GM21619 (cell line): ENCODE data around the gene FKRP.
"Not testable (repeated sequence)": the region's sequence is repeated elsewhere in the genome, so short reads cannot be mapped to it uniquely, and the experiment has no call there.

ENCODE experiments used
- ATAC-seq: cut with Tn5 transposase; IDR thresholded peaks from one replicate; pipeline ENCODE4 v1.9.1; 2021; ENCODE audit not compliant: unreplicated experiment

The FKRP gene

GRCh38 chr19:46756544-46756888, 10.7 kb downstream of the FKRP start:
- ATAC-seq = no peak

GRCh38 chr19:46759206-46759605, 13.3 kb downstream of the FKRP start:
- ATAC-seq = no peak

GRCh38 chr19:46759817-46760333, 14.0 kb downstream of the FKRP start:
- no peak for ATAC-seq

- no peak for ATAC-seq
Measured at GRCh38 chr19:46760363-46760762, 14.5 kb downstream of the FKRP start.

- ATAC-seq = not testable (repeated sequence)
Measured at GRCh38 chr19:46760897-46761296, 15.0 kb downstream of the FKRP start.

GRCh38 chr19:46761418-46761831, 15.6 kb downstream of the FKRP start:
- no peak for ATAC-seq

- no peak for ATAC-seq
Measured at GRCh38 chr19:46762245-46762890, 16.5 kb downstream of the FKRP start.

GRCh38 chr19:46764817-46765291, 19.0 kb downstream of the FKRP start:
- ATAC-seq = no peak

- no peak for ATAC-seq
Measured at GRCh38 chr19:46766569-46767317, 20.9 kb downstream of the FKRP start.

- ATAC-seq = not testable (repeated sequence)
Measured at GRCh38 chr19:46768746-46769145, 22.9 kb downstream of the FKRP start.

GRCh38 chr19:46772170-46773017, 26.5 kb downstream of the FKRP start:
- ATAC-seq = no peak

- ATAC-seq = no peak
Measured at GRCh38 chr19:46773018-46773399, 27.2 kb downstream of the FKRP start.

GRCh38 chr19:46775642-46776258, 29.9 kb downstream of the FKRP start:
- ATAC-seq = no peak

GRCh38 chr19:46776927-46777911, 31.4 kb downstream of the FKRP start:
- ATAC-seq = no peak

- ATAC-seq = not testable (repeated sequence)
Measured at GRCh38 chr19:46777956-46778645, 32.2 kb downstream of the FKRP start.

GRCh38 chr19:46782355-46783019, 36.6 kb downstream of the FKRP start:
- ATAC-seq = no peak

GRCh38 chr19:46783670-46784069, 37.8 kb downstream of the FKRP start:
- ATAC-seq = no peak

GRCh38 chr19:46784262-46785053, 38.6 kb downstream of the FKRP start:
- no peak for ATAC-seq
